Cardiac muscle cell (in vitro differentiated cells and primary cell): Measurements from ENCODE around the gene PIGX. TPM values are rescaled to one million over a fixed set of nuclear protein-coding genes. Genes with fewer than 3 reads are reported as not detected.
A peak's percentile ranks its signal among the peaks of the same experiment; 100 is the strongest.

ENCODE experiments used
- DNase-seq, 2 donors: peaks; one replicate each; pipeline versions ENCODE4 v3.0.0 to v3.0.0-alpha.2; 2010 to 2017; ENCODE audit warnings: low read depth in 1 of 2, low spot score in 1 of 2
- H3K27ac ChIP-seq: fragments of 200-600 bp; sonication (generic); 2 replicates; pipeline ENCODE4 v1.5.1; 2016
- H3K27me3 ChIP-seq: fragments of 200-600 bp; sonication (generic); 2 replicates; pipeline ENCODE4 v1.6.0; 2016; ENCODE audit warnings: control low read depth
- H3K36me3 ChIP-seq: fragments of 200-600 bp; sonication (generic); 2 replicates; pipeline ENCODE4 v1.5.1; 2016; ENCODE audit warnings: control low read depth
- H3K4me1 ChIP-seq: fragments of 200-600 bp; sonication (generic); 2 replicates; pipeline ENCODE4 v1.8.1; 2017; ENCODE audit warnings: low read depth, mild to moderate bottlenecking, mixed run types
- H3K4me3 ChIP-seq: fragments of 200-600 bp; sonication (generic); 2 replicates; pipeline ENCODE4 v1.5.1; 2016; ENCODE audit warnings: mild to moderate bottlenecking
- H3K9me3 ChIP-seq: fragments of 200-600 bp; sonication (generic); 2 replicates; pipeline ENCODE4 v1.5.1; 2017; ENCODE audit warnings: low read depth, mild to moderate bottlenecking, control low read depth
- polyA plus RNA-seq: library from polyadenylated mRNA; unstranded; fragments of >200 nt; fragmentation: Nextera tagmentation; extraction: Ambion mirVana; gene quantifications from 2 replicates; pipeline ENCODE4 v1.2.1, GENCODE V29; 2016
- total RNA-seq: library from RNA; depleted of rRNA; stranded (reverse); fragments of >200 nt; gene quantifications from 2 replicates; pipeline ENCODE4 v1.2.3, GENCODE V29; 2016
- TF ChIP-seq, protein P1 (sequence below): IDR thresholded peaks from 2 replicates; pipeline ENCODE4 v1.5.1; 2012; ENCODE audit warnings: low read depth, mild to moderate bottlenecking, low read length

PIGX gene
- total and polyA plus RNA-seq, 2 experiments from 2014 or later = 21.7 to 61.2 TPM

DNA sequence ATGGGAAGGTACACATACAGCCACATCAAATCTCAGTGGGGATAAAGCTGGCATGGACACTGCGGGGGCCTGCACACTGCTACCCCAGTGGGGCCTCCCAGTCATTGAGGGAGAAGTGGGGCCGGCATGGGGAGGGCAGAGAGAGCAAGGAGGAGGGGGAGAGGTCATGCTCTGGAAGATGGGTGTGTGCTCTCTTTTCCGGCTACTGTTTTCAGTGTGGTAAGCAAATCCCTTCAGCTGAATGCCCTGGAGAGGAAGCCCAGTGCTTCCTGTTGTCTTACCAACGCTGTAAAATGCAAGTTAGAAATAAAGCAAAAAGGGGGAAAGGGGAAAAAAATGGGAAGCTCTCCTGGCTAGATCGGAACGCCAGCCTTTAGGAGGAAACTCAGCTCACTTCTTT, 41.8 kb upstream of the PIGX start:
- H3K4me3 ChIP-seq = no peak overlapping the region
- no peak overlapping the region for H3K27ac ChIP-seq
- no peaks in the 10 kb centered on the region for H3K27me3 ChIP-seq
- no peaks in the 10 kb centered on the region for H3K4me1 ChIP-seq
- no peak for DNase-seq
- H3K36me3 ChIP-seq = no peaks in the 10 kb centered on the region
- TF ChIP-seq, protein P1, sequence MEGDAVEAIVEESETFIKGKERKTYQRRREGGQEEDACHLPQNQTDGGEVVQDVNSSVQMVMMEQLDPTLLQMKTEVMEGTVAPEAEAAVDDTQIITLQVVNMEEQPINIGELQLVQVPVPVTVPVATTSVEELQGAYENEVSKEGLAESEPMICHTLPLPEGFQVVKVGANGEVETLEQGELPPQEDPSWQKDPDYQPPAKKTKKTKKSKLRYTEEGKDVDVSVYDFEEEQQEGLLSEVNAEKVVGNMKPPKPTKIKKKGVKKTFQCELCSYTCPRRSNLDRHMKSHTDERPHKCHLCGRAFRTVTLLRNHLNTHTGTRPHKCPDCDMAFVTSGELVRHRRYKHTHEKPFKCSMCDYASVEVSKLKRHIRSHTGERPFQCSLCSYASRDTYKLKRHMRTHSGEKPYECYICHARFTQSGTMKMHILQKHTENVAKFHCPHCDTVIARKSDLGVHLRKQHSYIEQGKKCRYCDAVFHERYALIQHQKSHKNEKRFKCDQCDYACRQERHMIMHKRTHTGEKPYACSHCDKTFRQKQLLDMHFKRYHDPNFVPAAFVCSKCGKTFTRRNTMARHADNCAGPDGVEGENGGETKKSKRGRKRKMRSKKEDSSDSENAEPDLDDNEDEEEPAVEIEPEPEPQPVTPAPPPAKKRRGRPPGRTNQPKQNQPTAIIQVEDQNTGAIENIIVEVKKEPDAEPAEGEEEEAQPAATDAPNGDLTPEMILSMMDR = no peak
- no peaks in the 10 kb centered on the region for H3K9me3 ChIP-seq

DNA sequence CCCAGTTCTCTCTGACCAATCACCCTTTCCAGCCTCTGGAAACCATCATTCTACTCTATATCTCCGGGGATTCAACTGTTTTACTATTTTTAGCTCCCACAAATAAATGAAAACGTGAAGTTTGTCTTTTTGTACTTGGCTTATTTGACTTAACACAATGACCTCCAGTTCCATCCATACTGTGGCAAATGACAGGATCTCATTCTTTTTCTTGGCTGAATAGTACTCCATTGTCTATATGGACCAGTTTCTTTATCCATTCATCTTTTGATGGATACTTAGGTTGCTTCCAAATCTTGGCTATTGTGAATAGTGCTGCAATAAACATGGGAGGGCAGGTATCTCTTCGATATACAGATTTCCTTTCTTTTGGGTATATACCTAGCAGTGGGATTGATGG, 38.5 kb upstream of the PIGX start:
- Histone ChIP-seq H3K4me1 (no peaks in the 10 kb centered on the region), H3K27me3 (no peaks in the 10 kb centered on the region), H3K4me3 (no peak overlapping the region), H3K36me3 (no peaks in the 10 kb centered on the region), H3K9me3 (no peaks in the 10 kb centered on the region), H3K27ac (no peak overlapping the region)
- TF ChIP-seq, protein P1 = no peak
- DNase-seq = no peak

DNA sequence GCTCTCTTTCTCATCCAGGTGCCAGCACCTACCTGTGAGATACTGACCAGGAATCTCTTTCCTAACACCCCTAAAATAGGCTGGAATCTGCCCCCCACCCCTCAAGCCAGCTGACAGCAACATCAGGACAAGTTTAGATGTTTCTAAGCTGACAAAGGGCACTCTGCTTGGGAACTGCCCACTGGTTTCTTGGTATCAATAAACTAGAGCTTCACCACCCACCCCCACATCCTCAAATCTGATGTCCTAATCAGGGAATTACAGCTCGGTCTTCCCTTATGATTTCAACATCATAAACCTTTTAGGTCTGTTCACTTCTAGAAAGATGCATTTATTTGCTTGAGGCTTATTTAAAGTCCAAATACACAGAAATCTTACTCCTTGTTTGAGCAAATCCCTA, 34.8 kb upstream of the PIGX start:
- Histone ChIP-seq H3K27me3 (no peaks in the 10 kb centered on the region), H3K9me3 (no peaks in the 10 kb centered on the region), H3K27ac (no peak overlapping the region), H3K36me3 (no peaks in the 10 kb centered on the region), H3K4me3 (no peak overlapping the region), H3K4me1 (no peaks in the 10 kb centered on the region)
- TF ChIP-seq, protein P1 = no peak
- DNase-seq = no peak

DNA sequence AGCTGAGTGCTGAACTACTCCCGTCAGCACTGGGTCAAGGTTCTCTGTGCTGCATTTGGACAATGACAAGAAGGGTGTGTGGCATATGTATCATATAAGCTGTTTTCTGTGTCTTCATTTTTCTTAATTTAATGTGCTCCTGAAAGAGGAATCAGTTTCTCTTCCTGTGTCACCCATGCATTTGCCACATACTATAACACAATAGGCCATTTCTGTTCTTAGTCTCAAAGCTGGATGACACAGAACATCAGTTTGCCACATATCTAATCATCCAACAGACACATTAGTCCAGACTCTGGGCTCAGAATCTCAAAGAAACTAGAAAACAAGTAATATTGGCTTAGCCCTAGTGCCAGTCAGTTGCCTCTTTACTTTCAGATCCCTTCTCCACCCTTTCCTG, 34.2 kb upstream of the PIGX start:
- Histone ChIP-seq H3K27ac (no peak overlapping the region), H3K4me3 (no peak overlapping the region), H3K27me3 (no peaks in the 10 kb centered on the region), H3K4me1 (no peaks in the 10 kb centered on the region), H3K9me3 (no peaks in the 10 kb centered on the region), H3K36me3 (no peaks in the 10 kb centered on the region)
- TF ChIP-seq, protein P1 = no peak
- no peak for DNase-seq

DNA sequence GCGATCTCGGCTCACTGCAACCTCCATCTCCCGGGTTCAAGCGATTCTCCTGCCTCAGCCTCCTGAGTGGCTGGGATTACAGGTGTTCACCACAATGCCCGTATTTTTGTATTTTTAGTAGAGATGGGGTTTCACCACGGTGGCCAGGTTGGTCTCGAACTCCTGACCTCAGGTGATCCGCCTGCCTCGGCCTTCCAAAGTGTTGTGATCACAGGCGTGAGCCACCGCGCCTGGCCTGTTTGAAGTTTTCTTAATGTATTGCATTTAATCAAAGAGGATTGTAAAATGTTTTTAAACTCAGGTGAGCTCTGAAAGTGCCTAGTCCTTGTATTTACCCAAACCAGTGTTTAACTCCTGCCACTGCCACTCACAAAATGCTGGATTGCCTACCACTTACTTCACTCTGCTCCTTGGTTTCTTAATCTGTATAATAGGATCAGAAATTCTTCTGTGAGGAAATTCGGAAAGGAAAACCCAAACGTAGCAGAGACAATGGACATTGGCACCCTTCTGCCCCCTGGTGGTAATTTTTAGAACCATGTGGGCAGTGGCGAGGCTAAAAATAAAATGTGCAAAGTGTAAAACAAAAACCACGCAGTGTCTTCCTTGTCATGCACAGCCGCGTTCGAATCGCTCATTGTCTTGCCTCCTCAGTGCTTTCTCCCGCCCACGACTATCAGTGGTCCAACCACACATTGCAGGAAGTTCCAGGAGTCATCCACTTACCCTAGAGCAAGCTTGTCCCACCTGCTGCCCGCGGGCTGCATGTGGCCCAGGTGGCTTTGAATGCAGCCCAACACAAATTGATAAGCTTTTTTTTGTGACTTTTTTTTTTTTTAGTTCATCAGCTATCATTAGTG, 27.4 kb upstream of the PIGX start:
- no peaks in the 10 kb centered on the region for H3K36me3 ChIP-seq
- H3K27ac ChIP-seq = no peak overlapping the region
- no peaks in the 10 kb centered on the region for H3K27me3 ChIP-seq
- H3K9me3 ChIP-seq = no peaks in the 10 kb centered on the region
- no peak overlapping the region for H3K4me3 ChIP-seq
- peak; percentile 73 to 76 for DNase-seq
- TF ChIP-seq, protein P1 = peak; percentile 79
- H3K4me1 ChIP-seq = no peaks in the 10 kb centered on the region
